Bronchial smooth muscle cell (primary cell): ENCODE data around the gene SH3BGR. TPM values are rescaled to one million over a fixed set of nuclear protein-coding genes. Genes with fewer than 3 reads are reported as not detected.

Source experiments
- total RNA-seq: library from RNA; depleted of rRNA; stranded (reverse); fragments of >200 nt; gene quantifications from 2 replicates; pipeline ENCODE4 v1.2.1, GENCODE V29; 2014

The SH3BGR gene
- total RNA-seq, result 0.69 and 2.7 TPM in 2 replicates

GRCh38 chr21:39451332-39452206 is at the start of gene SH3BGR:
TSS of gene SH3BGR (plus strand) at chr21:39451970. CDS start at chr21:39452097, 127 bp downstream.

GRCh38 chr21:39445321-39446269 is 6.2 kb upstream of the SH3BGR start, which contains the start of gene LCA5L:
TSS of gene LCA5L (minus strand) at chr21:39445778. CDS start at chr21:39428493, 17,285 bp downstream.

Other genes starting within 250 kb of the SH3BGR start
- gene BRWD1, start 138.3 kb upstream of the SH3BGR start, total RNA-seq, result 40.4 and 46.1 TPM in 2 replicates
- gene HMGN1, start 102.9 kb upstream of the SH3BGR start, total RNA-seq, result 163 and 221 TPM in 2 replicates
- gene LCA5L, start 6.2 kb upstream of the SH3BGR start, total RNA-seq, result 0.32 and 0.52 TPM in 2 replicates
- 0.17 and 0.32 TPM in 2 replicates for gene B3GALT5, start 161.0 kb downstream of the SH3BGR start, total RNA-seq